DOHH2 (cell line): ENCODE data around the gene TRIM63.

Experiments used
- H3F3A ChIP-seq: fragments of 200-600 bp; sonication (generic), shearing (Covaris generic); 2 replicates; pipeline ENCODE4 v1.6.0; 2016; ENCODE audit warnings: antibody characterized with exemption, mild to moderate bottlenecking; ENCODE audit not compliant: control insufficient read depth, insufficient read depth
- H3K27ac ChIP-seq: fragments of 200-600 bp; sonication (generic); 2 replicates; pipeline ENCODE4 v1.5.1; 2014; ENCODE audit warnings: low read depth, mild to moderate bottlenecking, low read length, moderate library complexity
- H3K27me3 ChIP-seq: fragments of 200-600 bp; sonication (generic); 2 replicates; pipeline ENCODE4 v1.6.1; 2014; ENCODE audit warnings: mild to moderate bottlenecking, low read length, mixed read lengths; ENCODE audit not compliant: control insufficient read depth
- H3K36me3 ChIP-seq: fragments of 200-600 bp; sonication (generic); 2 replicates; pipeline ENCODE4 v1.6.1; 2014; ENCODE audit warnings: mild to moderate bottlenecking, low read length, moderate library complexity, mixed read lengths; ENCODE audit not compliant: control insufficient read depth
- H3K4me1 ChIP-seq: fragments of 200-600 bp; sonication (generic); 2 replicates; pipeline ENCODE4 v1.6.1; 2014; ENCODE audit warnings: mild to moderate bottlenecking, low read length, mixed read lengths; ENCODE audit not compliant: control insufficient read depth
- H3K4me2 ChIP-seq: fragments of 200-600 bp; sonication (generic); 2 replicates; pipeline ENCODE4 v1.6.0; 2014; ENCODE audit warnings: mild to moderate bottlenecking, low read length, moderate library complexity
- H3K4me3 ChIP-seq: fragments of 200-600 bp; sonication (generic); 2 replicates; pipeline ENCODE4 v1.5.1; 2014; ENCODE audit warnings: mild to moderate bottlenecking, low read length, mixed read lengths
- H3K79me2 ChIP-seq: fragments of 200-600 bp; sonication (generic); 2 replicates; pipeline ENCODE4 v1.6.1; 2014; ENCODE audit warnings: mild to moderate bottlenecking, low read length, mixed read lengths; ENCODE audit not compliant: control insufficient read depth
- H3K9me2 ChIP-seq: fragments of 200-600 bp; sonication (generic); replicated peaks from 2 replicates; pipeline ENCODE4 v1.6.1; 2014; ENCODE audit warnings: mild to moderate bottlenecking, low read length, mixed read lengths; ENCODE audit not compliant: control insufficient read depth
- H3K9me3 ChIP-seq: fragments of 200-600 bp; sonication (generic); 2 replicates; pipeline ENCODE4 v1.6.1; 2014; ENCODE audit warnings: antibody characterized with exemption, low read length, mixed read lengths; ENCODE audit not compliant: control insufficient read depth, insufficient read depth
- H4K20me1 ChIP-seq: fragments of 200-600 bp; sonication (generic); 2 replicates; pipeline ENCODE4 v1.6.0; 2014; ENCODE audit warnings: low read depth, mild to moderate bottlenecking, antibody characterized with exemption, low read length, moderate library complexity; ENCODE audit not compliant: control insufficient read depth, insufficient read depth
- EZH2phosphoT487 ChIP-seq: fragments of 200-600 bp; sonication (generic); IDR thresholded peaks from 2 replicates; pipeline ENCODE4 v1.6.1; 2017; ENCODE audit warnings: borderline replicate concordance, mild to moderate bottlenecking, antibody characterized with exemption, low read length, moderate library complexity, mixed read lengths
- TF ChIP-seq, protein P1 (sequence below): fragments of 200-600 bp; sonication (generic); IDR thresholded peaks from one replicate; pipeline ENCODE4 v1.5.1; 2014; ENCODE audit warnings: antibody characterized with exemption, mild to moderate bottlenecking, low read depth, low read length; ENCODE audit not compliant: poor library complexity, severe bottlenecking

Gene TRIM63

DNA sequence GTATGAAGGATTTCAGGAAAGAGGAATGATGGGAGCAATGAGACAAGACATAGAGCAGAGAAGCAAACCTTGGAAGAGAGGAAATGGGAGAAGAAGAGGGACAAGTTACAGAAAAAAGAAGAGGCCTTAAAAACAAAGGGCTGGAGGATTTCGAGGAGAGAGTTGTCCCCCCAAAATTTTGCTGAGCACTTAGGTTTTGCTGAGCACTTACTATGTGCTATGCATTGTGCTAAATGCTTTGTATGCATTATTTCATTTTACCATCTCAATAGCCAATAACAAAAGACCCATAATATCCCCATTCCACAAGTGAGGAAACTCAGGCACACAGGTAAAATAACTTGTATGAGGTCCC, 2.5 kb upstream of the TRIM63 start:
- H4K20me1 ChIP-seq, result no peaks in the 10 kb centered on the region
- no peaks in the 10 kb centered on the region for H3K4me1 ChIP-seq
- no peaks in the 10 kb centered on the region for H3K9me2 ChIP-seq
- no peaks in the 10 kb centered on the region for H3K36me3 ChIP-seq
- no peaks in the 10 kb centered on the region for H3K9me3 ChIP-seq
- no peak overlapping the region for H3K27ac ChIP-seq
- H3K4me2 ChIP-seq, result no peak overlapping the region
- no peak for TF ChIP-seq EZH2phosphoT487
- TF ChIP-seq, protein P1, sequence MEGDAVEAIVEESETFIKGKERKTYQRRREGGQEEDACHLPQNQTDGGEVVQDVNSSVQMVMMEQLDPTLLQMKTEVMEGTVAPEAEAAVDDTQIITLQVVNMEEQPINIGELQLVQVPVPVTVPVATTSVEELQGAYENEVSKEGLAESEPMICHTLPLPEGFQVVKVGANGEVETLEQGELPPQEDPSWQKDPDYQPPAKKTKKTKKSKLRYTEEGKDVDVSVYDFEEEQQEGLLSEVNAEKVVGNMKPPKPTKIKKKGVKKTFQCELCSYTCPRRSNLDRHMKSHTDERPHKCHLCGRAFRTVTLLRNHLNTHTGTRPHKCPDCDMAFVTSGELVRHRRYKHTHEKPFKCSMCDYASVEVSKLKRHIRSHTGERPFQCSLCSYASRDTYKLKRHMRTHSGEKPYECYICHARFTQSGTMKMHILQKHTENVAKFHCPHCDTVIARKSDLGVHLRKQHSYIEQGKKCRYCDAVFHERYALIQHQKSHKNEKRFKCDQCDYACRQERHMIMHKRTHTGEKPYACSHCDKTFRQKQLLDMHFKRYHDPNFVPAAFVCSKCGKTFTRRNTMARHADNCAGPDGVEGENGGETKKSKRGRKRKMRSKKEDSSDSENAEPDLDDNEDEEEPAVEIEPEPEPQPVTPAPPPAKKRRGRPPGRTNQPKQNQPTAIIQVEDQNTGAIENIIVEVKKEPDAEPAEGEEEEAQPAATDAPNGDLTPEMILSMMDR, result no peak
- H3K79me2 ChIP-seq, result no peaks in the 10 kb centered on the region
- H3F3A ChIP-seq, result no peaks in the 10 kb centered on the region
- H3K4me3 ChIP-seq, result no peak overlapping the region
- H3K27me3 ChIP-seq, result peaks cover 7% of the 10 kb centered on the region

DNA sequence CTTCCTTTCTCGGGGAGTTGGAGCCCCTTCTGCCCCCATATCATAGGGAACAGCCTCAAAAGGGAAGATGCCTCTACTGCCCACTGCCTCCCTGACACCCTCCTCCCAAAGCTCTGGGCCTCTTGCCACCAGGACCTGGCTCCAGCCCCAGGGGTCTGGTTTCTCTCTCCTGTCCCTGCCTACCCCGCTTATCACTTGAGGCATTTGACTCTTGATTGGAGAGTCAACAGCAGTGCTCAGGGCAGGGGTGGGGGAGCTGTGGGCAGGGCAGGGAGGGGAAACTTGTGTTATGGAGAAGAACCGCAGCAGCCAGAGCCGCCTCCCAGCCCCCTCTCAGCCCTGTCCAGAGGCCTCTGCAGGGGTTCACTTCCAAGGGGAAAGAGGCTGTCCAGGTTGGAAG, 573 bp downstream of the TRIM63 start:
- Histone ChIP-seq H3K9me2 (no peaks in the 10 kb centered on the region), H3K4me3 (no peak overlapping the region), H3K9me3 (no peaks in the 10 kb centered on the region), H3K27me3 (peaks cover 10% of the 10 kb centered on the region), H3K27ac (no peak overlapping the region), H3K36me3 (no peaks in the 10 kb centered on the region), H3K79me2 (no peaks in the 10 kb centered on the region), H4K20me1 (no peaks in the 10 kb centered on the region), H3F3A (no peaks in the 10 kb centered on the region), H3K4me2 (no peak overlapping the region), H3K4me1 (no peaks in the 10 kb centered on the region)
- no peak for TF ChIP-seq EZH2phosphoT487
- TF ChIP-seq, protein P1, result no peak

DNA sequence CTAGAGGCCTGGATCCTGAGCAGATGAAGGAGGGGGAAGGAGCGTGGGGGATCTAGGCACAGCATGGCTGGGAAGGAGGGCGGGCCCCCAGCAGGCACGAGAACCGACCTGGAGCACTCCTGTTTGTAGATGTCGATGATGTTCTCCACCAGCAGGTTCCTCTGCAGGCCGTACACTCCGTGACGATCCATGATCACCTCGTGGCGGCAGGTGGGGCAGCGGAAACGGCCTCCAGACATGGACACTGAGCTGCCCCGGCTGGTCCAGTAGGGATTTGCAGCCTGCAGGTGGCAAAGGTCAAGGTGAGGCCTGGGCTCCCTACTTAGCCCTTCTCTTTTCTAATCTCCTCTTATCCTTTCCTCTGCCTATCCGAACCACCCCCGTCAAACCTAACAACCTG, 1.3 kb downstream of the TRIM63 start:
- Histone ChIP-seq H3K9me2 (no peaks in the 10 kb centered on the region), H3K79me2 (no peaks in the 10 kb centered on the region), H3K27me3 (peaks cover 10% of the 10 kb centered on the region), H3K9me3 (no peaks in the 10 kb centered on the region), H3K4me2 (no peak overlapping the region), H3K4me1 (no peaks in the 10 kb centered on the region), H3K27ac (no peak overlapping the region), H3K36me3 (no peaks in the 10 kb centered on the region), H3F3A (no peaks in the 10 kb centered on the region), H3K4me3 (no peak overlapping the region), H4K20me1 (no peaks in the 10 kb centered on the region)
- TF ChIP-seq, protein P1, result no peak
- no peak for TF ChIP-seq EZH2phosphoT487

DNA sequence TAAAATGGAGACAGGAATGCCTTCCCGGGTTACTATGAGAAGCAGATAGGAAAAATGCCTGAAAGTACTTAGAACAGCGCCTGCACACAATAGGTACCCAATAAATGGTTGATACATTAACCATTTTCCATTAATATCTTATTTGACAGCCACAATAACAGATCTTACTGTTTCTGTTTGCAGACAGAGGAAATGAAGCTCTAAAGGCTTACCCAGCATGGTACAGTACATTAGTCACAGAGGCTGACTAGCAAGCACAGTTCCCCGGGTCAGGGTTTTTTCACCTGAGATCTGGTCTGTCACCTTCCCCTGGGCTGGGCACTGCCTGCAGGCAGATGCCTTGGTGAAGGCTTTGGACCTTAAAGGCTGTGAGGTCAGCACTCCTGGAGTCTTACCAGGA, 2.9 kb downstream of the TRIM63 start:
- no peaks in the 10 kb centered on the region for H3K36me3 ChIP-seq
- no peaks in the 10 kb centered on the region for H3K9me3 ChIP-seq
- no peak overlapping the region for H3K4me2 ChIP-seq
- H3K27me3 ChIP-seq, result peaks cover 18% of the 10 kb centered on the region
- no peaks in the 10 kb centered on the region for H3F3A ChIP-seq
- no peak overlapping the region for H3K27ac ChIP-seq
- no peak overlapping the region for H3K4me3 ChIP-seq
- no peaks in the 10 kb centered on the region for H4K20me1 ChIP-seq
- H3K9me2 ChIP-seq, result no peaks in the 10 kb centered on the region
- no peak for TF ChIP-seq EZH2phosphoT487
- TF ChIP-seq, protein P1, result no peak
- H3K4me1 ChIP-seq, result no peaks in the 10 kb centered on the region
- H3K79me2 ChIP-seq, result no peaks in the 10 kb centered on the region
